Osteoblast (primary cell): ENCODE results near the gene VTI1A. TPM values are rescaled to one million over a fixed set of nuclear protein-coding genes. Genes with fewer than 3 reads are reported as not detected.
A peak's percentile ranks its signal among the peaks of the same experiment; 100 is the strongest.

ENCODE experiments used
- DNase-seq: peaks from one replicate; pipeline ENCODE4 v3.0.0; 2011; ENCODE audit warnings: low spot score, mixed read lengths; ENCODE audit not compliant: insufficient read length; ENCODE audit errors: missing footprints
- H2AFZ ChIP-seq: 2 replicates; pipeline ENCODE4 v1.6.0; 2011; ENCODE audit warnings: mild to moderate bottlenecking, low read length
- H3K27ac ChIP-seq: 2 replicates; pipeline ENCODE4 v1.5.1; 2011; ENCODE audit warnings: mild to moderate bottlenecking, low read depth, low read length, moderate library complexity
- H3K27me3 ChIP-seq: 2 replicates; pipeline ENCODE4 v1.6.0; 2012; ENCODE audit warnings: mild to moderate bottlenecking, control low read depth, inconsistent platforms, low read length, moderate library complexity; ENCODE audit not compliant: insufficient read depth
- H3K36me3 ChIP-seq: 2 replicates; pipeline ENCODE4 v1.5.1; 2011; ENCODE audit warnings: mild to moderate bottlenecking, low read length, control low read depth, moderate library complexity; ENCODE audit not compliant: insufficient read depth
- H3K4me1 ChIP-seq: 2 replicates; pipeline ENCODE4 v1.5.1; 2011; ENCODE audit warnings: mild to moderate bottlenecking, low read length, control low read depth, moderate library complexity; ENCODE audit not compliant: insufficient read depth
- H3K4me2 ChIP-seq: 2 replicates; pipeline ENCODE4 v1.6.0; 2011; ENCODE audit warnings: mild to moderate bottlenecking, low read length; ENCODE audit not compliant: insufficient read depth
- H3K4me3 ChIP-seq: fragments of 200-600 bp; sonication (generic); 3 replicates; pipeline ENCODE4 v1.5.1; 2012; ENCODE audit warnings: mild to moderate bottlenecking, low read length, inconsistent platforms; ENCODE audit not compliant: insufficient read depth
- H3K79me2 ChIP-seq: 2 replicates; pipeline ENCODE4 v1.6.0; 2012; ENCODE audit warnings: mild to moderate bottlenecking, low read length, control low read depth, inconsistent platforms; ENCODE audit not compliant: insufficient read depth
- H3K9me3 ChIP-seq: 2 replicates; pipeline ENCODE4 v1.5.1; 2011; ENCODE audit warnings: low read depth, low read length, control low read depth
- H4K20me1 ChIP-seq: 2 replicates; pipeline ENCODE4 v1.6.0; 2012; ENCODE audit warnings: mild to moderate bottlenecking, low read length, control low read depth; ENCODE audit not compliant: insufficient read depth
- CTCF ChIP-seq: IDR thresholded peaks from 2 replicates; pipeline ENCODE4 v1.5.1; 2011; ENCODE audit warnings: mild to moderate bottlenecking, low read depth, low read length, moderate library complexity; ENCODE audit errors: extremely low read depth
- total RNA-seq: library from RNA; depleted of rRNA; stranded (reverse); fragments of >200 nt; gene quantifications from 2 replicates; pipeline ENCODE4 v1.2.3, GENCODE V29; 2012

The VTI1A gene
- total RNA-seq, 1 donor, result 34.7 TPM

DNA sequence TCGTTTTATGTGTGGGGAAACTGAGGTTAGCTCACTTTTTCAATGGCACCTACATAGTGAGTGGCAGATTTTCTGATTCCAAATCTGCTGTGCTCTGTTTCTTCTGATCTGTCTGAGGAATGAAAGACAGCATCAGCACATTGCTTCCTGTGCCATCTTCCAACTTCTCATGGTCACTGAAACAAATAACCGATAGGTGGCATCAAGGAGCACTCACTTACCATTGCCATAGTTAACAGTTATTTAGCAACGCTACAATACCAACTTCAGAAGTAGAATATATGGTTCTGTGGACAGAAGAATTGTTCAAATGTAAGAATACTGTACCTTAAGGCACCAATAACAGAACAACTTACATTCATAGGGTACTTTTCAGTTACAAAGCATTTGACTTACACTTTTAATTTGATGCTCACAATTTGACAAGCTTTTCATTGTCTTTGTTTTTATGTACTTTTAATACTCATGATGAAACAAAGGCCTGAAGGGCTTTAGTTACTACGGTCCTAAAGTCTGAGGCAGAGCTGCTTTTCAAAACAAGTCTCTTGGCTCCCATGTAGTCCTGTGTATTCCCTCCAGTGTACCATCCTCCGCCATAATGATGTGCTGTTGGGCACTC, 274.2 kb downstream of the VTI1A start:
- Histone ChIP-seq H3K4me1 (no peaks in the 10 kb centered on the region), H3K79me2 (no peaks in the 10 kb centered on the region), H3K27me3 (peaks cover 8% of the 10 kb centered on the region), H2AFZ (no peak overlapping the region), H3K9me3 (no peaks in the 10 kb centered on the region), H3K4me2 (no peak overlapping the region), H3K27ac (no peak overlapping the region), H3K4me3 (no peak overlapping the region), H3K36me3 (no peaks in the 10 kb centered on the region), H4K20me1 (peaks cover 11% of the 10 kb centered on the region)
- peak; percentile 64 for DNase-seq
- TF ChIP-seq CTCF, result peak; percentile 69

DNA sequence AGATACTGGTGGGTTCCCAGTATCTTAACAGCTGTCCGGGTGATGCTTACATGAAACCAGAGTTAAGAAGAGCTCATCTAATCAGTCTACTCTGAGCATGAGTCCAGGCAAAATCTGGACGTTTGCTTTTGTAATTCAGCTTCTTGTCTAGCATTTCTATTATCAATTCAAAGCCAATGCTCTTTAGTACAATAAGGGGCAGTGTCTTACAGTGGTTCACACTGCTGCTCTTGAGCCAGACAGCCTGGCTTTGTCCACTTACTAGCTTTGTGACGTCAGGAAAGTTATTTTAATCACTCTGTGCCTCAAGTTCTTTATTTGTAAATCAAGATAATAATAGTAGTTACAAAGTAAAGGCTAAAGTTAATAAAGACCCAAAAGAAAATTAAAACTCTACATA, 275.7 kb downstream of the VTI1A start:
- TF ChIP-seq CTCF, result no peak
- H3K4me3 ChIP-seq, result no peak overlapping the region
- H2AFZ ChIP-seq, result no peak overlapping the region
- no peaks in the 10 kb centered on the region for H3K4me1 ChIP-seq
- H3K27ac ChIP-seq, result no peak overlapping the region
- H3K27me3 ChIP-seq, result peaks cover 8% of the 10 kb centered on the region
- no peak overlapping the region for H3K4me2 ChIP-seq
- DNase-seq, result no peak
- H4K20me1 ChIP-seq, result peaks cover 7% of the 10 kb centered on the region
- no peaks in the 10 kb centered on the region for H3K9me3 ChIP-seq
- no peaks in the 10 kb centered on the region for H3K36me3 ChIP-seq
- H3K79me2 ChIP-seq, result no peaks in the 10 kb centered on the region

- Histone ChIP-seq H3K4me3 (no peak overlapping the region), H3K4me1 (no peaks in the 10 kb centered on the region), H3K9me3 (no peaks in the 10 kb centered on the region), H3K79me2 (no peaks in the 10 kb centered on the region), H3K27me3 (peaks cover 3% of the 10 kb centered on the region), H3K36me3 (no peaks in the 10 kb centered on the region), H3K4me2 (no peak overlapping the region), H2AFZ (no peak overlapping the region), H4K20me1 (peaks cover 7% of the 10 kb centered on the region), H3K27ac (no peak overlapping the region)
- TF ChIP-seq CTCF, result no peak
- DNase-seq, result no peak
Measured at GRCh38 chr10:112723876-112724275, 276.9 kb downstream of the VTI1A start.

DNA sequence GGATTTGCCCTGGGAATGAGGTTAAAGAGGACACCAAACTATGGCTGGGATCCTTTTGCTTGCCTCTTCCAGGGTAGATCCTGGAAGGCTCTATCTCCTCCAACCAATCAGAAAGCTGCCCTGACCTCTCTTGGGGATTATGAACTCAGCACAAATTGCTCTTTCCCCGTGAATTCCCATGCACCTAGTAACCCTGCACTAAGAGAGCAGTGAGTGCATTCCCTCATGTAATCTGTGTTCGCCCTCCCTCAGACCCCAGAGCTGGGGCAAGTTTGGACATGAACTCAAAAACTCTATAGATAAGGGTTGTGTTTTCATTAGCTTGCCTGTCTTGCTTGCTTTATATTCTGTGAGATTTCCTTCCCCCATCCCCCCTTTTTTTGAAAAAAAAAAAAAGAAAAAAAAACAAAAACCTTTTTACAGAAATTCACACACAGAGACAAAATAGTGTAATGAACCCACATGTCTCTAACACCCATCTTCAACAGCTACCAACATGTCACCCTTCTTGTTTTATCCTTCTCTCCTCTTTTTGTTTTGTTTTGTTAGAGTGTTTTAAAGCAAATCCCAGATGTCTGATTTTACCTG, 277.5 kb downstream of the VTI1A start:
- no peak overlapping the region for H3K4me2 ChIP-seq
- peaks cover 7% of the 10 kb centered on the region for H4K20me1 ChIP-seq
- H3K9me3 ChIP-seq, result no peaks in the 10 kb centered on the region
- H3K27me3 ChIP-seq, result peaks cover 3% of the 10 kb centered on the region
- no peak overlapping the region for H3K4me3 ChIP-seq
- no peak overlapping the region for H2AFZ ChIP-seq
- no peaks in the 10 kb centered on the region for H3K79me2 ChIP-seq
- DNase-seq, result no peak
- H3K27ac ChIP-seq, result no peak overlapping the region
- H3K4me1 ChIP-seq, result no peaks in the 10 kb centered on the region
- H3K36me3 ChIP-seq, result no peaks in the 10 kb centered on the region
- no peak for TF ChIP-seq CTCF
